ENCODE results near the gene CD38.
A peak's percentile ranks its signal among the peaks of the same experiment; 100 is the strongest.

The CD38 gene

DNA sequence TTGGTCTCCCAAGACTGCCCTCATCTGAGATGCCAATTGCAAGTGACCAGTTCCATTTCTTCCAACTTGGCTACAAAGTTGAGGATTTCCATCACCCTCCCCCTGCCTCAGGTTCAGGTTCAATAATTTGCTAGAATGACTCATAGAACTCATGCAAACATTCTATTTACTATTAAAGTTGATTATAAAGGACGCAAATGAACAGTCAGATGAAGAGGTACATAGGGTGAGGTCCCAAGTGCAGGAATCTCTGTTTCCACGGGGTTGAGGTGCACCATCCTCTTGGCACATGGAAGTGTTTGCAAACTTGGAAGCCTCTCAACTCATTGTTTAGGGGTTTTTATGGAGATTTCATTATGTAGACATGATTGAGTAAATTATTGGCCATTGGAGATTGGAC, 119.4 kb downstream of the CD38 start:
- Histone ChIP-seq H3K27ac (ENCODE audit: low read depth, low read length) (no peak overlapping the region), H3K9me3 (ENCODE audit: insufficient read depth, low read depth, low read length) (no peaks in the 10 kb centered on the region), H2AFZ (ENCODE audit: insufficient read depth, low read length, poor library complexity) (no peak overlapping the region), H4K8ac (ENCODE audit: low read depth, low read length) (no peak overlapping the region), H3K4me1 (ENCODE audit: control insufficient read depth in 1 of 2, insufficient read depth in 2 of 2, low read length in 2 of 2) (peaks cover 0 to 2% of the 10 kb centered on the region in 2 experiments), H3K23ac (ENCODE audit: low read length) (no peak overlapping the region), H3K9ac (ENCODE audit: low read length) (no peak overlapping the region), H3K14ac (ENCODE audit: low read length) (no peak overlapping the region), H3K79me2 (ENCODE audit: control insufficient read depth, insufficient read depth, low read length, poor library complexity) (no peaks in the 10 kb centered on the region), H2AK5ac (ENCODE audit: low read length) (no peak overlapping the region), H3K4ac (ENCODE audit: low read depth, low read length) (no peak overlapping the region), H3K36me3 (ENCODE audit: control insufficient read depth in 1 of 2, insufficient read depth in 2 of 2, low read length in 2 of 2) (no peaks in the 10 kb centered on the region), H2BK120ac (ENCODE audit: insufficient read depth, low read length, poor library complexity) (no peak overlapping the region), H4K12ac (ENCODE audit: low read depth, low read length) (no peak overlapping the region), H3K4me3 (ENCODE audit: low read depth, low read length) (no peak overlapping the region), H2BK12ac (ENCODE audit: low read length) (no peak overlapping the region), H3K4me2 (ENCODE audit: low read length) (no peak overlapping the region), H2BK5ac (ENCODE audit: low read depth, low read length, poor library complexity) (no peak overlapping the region), H3K27me3 (ENCODE audit: insufficient read depth, low read length) (no peaks in the 10 kb centered on the region), H4K91ac (ENCODE audit: low read depth, low read length) (no peak overlapping the region), H3K79me1 (ENCODE audit: low read length) (no peaks in the 10 kb centered on the region), H3K18ac (ENCODE audit: low read length) (no peak overlapping the region)
- DNase-seq: no peak
- WGBS (ENCODE audit: extremely low coverage, insufficient coverage, insufficient read length): no CpG with 5 or more reads among the region's 2 CpGs

DNA sequence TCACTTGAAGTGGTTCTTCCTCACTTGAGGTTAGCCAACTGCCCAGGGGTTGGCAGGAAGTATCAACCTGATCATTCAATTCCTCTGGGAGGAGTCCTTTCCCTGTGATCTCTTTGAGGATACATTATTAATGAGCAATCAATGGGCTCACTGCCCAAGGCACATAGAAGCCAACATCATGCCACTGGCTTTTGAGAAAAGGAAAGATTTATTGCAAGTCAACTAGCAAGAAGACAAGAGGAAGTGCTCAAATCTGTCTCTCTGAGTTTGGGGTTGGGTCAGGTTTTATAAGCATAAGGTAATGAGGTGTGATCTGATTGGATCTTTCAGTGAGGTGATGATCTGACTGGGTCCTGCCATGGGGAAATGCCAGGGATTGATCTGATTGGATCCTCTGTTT, 120.8 kb downstream of the CD38 start:
- H2AFZ ChIP-seq (ENCODE audit: insufficient read depth, low read length, poor library complexity): no peak overlapping the region
- DNase-seq: no peak
- H3K79me1 ChIP-seq (ENCODE audit: low read length): no peaks in the 10 kb centered on the region
- no peak overlapping the region for H2BK120ac ChIP-seq (ENCODE audit: insufficient read depth, low read length, poor library complexity)
- no peak overlapping the region for H2BK5ac ChIP-seq (ENCODE audit: low read depth, low read length, poor library complexity)
- no peaks in the 10 kb centered on the region for H3K9me3 ChIP-seq (ENCODE audit: insufficient read depth, low read depth, low read length)
- no peak overlapping the region for H3K14ac ChIP-seq (ENCODE audit: low read length)
- H4K8ac ChIP-seq (ENCODE audit: low read depth, low read length): no peak overlapping the region
- H2BK12ac ChIP-seq (ENCODE audit: low read length): no peak overlapping the region
- no peak overlapping the region for H3K4me2 ChIP-seq (ENCODE audit: low read length)
- H4K12ac ChIP-seq (ENCODE audit: low read depth, low read length): no peak overlapping the region
- H3K23ac ChIP-seq (ENCODE audit: low read length): no peak overlapping the region
- no peaks in the 10 kb centered on the region for H3K36me3 ChIP-seq (ENCODE audit: control insufficient read depth in 1 of 2, insufficient read depth in 2 of 2, low read length in 2 of 2)
- H3K4me3 ChIP-seq (ENCODE audit: low read depth, low read length): no peak overlapping the region
- H3K79me2 ChIP-seq (ENCODE audit: control insufficient read depth, insufficient read depth, low read length, poor library complexity): no peaks in the 10 kb centered on the region
- no peak overlapping the region for H3K4ac ChIP-seq (ENCODE audit: low read depth, low read length)
- H3K27me3 ChIP-seq (ENCODE audit: insufficient read depth, low read length): no peaks in the 10 kb centered on the region
- no peak overlapping the region for H3K18ac ChIP-seq (ENCODE audit: low read length)
- no peak overlapping the region for H3K9ac ChIP-seq (ENCODE audit: low read length)
- H4K91ac ChIP-seq (ENCODE audit: low read depth, low read length): no peak overlapping the region
- no peak overlapping the region for H3K27ac ChIP-seq (ENCODE audit: low read depth, low read length)
- H3K4me1 ChIP-seq (ENCODE audit: control insufficient read depth in 1 of 2, insufficient read depth in 2 of 2, low read length in 2 of 2): peaks cover 0 to 2% of the 10 kb centered on the region in 2 experiments
- H2AK5ac ChIP-seq (ENCODE audit: low read length): no peak overlapping the region

DNA sequence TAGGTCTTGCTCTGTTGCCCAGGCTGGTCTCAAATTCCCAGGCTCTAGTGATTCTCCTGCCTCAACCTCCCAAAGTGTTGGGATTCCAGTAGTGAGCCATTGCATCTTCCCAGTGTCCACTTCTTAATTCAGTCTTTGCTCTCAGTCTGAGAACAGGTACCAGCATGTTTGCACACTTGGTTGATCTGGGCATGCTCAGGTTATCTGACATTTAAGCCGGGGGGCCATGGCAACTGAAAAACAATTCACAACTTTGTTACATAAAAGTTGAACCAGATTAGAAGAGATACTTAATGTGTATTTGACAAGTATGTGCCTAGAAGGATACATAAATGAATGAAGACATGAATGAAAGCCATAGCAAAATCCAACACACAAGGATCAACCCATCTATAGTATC, 121.4 kb downstream of the CD38 start:
- no peaks in the 10 kb centered on the region for H3K27me3 ChIP-seq (ENCODE audit: insufficient read depth, low read length)
- no peaks in the 10 kb centered on the region for H3K79me2 ChIP-seq (ENCODE audit: control insufficient read depth, insufficient read depth, low read length, poor library complexity)
- H3K9ac ChIP-seq (ENCODE audit: low read length): no peak overlapping the region
- H4K8ac ChIP-seq (ENCODE audit: low read depth, low read length): no peak overlapping the region
- no peak overlapping the region for H3K18ac ChIP-seq (ENCODE audit: low read length)
- H2BK120ac ChIP-seq (ENCODE audit: insufficient read depth, low read length, poor library complexity): no peak overlapping the region
- no peak overlapping the region for H2AK5ac ChIP-seq (ENCODE audit: low read length)
- H3K14ac ChIP-seq (ENCODE audit: low read length): no peak overlapping the region
- H2BK12ac ChIP-seq (ENCODE audit: low read length): no peak overlapping the region
- peak; percentile 62 to 86 for DNase-seq
- no peaks in the 10 kb centered on the region for H3K36me3 ChIP-seq (ENCODE audit: control insufficient read depth in 1 of 2, insufficient read depth in 2 of 2, low read length in 2 of 2)
- no peak overlapping the region for H4K91ac ChIP-seq (ENCODE audit: low read depth, low read length)
- no peaks in the 10 kb centered on the region for H3K79me1 ChIP-seq (ENCODE audit: low read length)
- H4K12ac ChIP-seq (ENCODE audit: low read depth, low read length): no peak overlapping the region
- H3K9me3 ChIP-seq (ENCODE audit: insufficient read depth, low read depth, low read length): no peaks in the 10 kb centered on the region
- no peak overlapping the region for H3K4ac ChIP-seq (ENCODE audit: low read depth, low read length)
- H3K27ac ChIP-seq (ENCODE audit: low read depth, low read length): no peak overlapping the region
- WGBS (ENCODE audit: extremely low coverage, insufficient coverage, insufficient read length): no CpG with 5 or more reads among the region's 1 CpG
- no peak overlapping the region for H3K23ac ChIP-seq (ENCODE audit: low read length)
- H3K4me2 ChIP-seq (ENCODE audit: low read length): no peak overlapping the region
- H2BK5ac ChIP-seq (ENCODE audit: low read depth, low read length, poor library complexity): no peak overlapping the region
- H3K4me3 ChIP-seq (ENCODE audit: low read depth, low read length): no peak overlapping the region
- H3K4me1 ChIP-seq (ENCODE audit: control insufficient read depth in 1 of 2, insufficient read depth in 2 of 2, low read length in 2 of 2): no peaks in the 10 kb centered on the region
- no peak overlapping the region for H2AFZ ChIP-seq (ENCODE audit: insufficient read depth, low read length, poor library complexity)

DNA sequence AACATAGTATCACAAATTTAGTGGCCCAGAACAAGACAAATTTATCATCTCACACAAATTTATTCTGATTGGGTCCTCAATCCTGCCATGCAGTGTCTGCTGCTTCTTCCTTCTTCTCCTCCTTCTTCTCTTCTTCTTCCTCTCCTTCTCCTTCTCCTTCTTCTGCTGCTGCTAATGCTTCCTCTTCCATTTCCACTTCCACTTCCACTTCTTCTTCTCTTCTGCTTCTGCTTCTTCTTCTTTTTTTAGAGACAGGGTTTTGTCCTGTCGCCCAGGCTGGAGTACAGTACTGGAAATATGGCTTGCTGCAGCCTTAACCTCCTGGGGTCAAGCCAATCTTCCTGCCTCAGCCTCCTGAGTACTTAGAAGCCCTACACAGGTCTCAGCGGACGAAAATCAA, 122.9 kb downstream of the CD38 start:
- H3K79me1 ChIP-seq (ENCODE audit: low read length): no peaks in the 10 kb centered on the region
- H2BK5ac ChIP-seq (ENCODE audit: low read depth, low read length, poor library complexity): no peak overlapping the region
- no peak overlapping the region for H3K23ac ChIP-seq (ENCODE audit: low read length)
- no peak overlapping the region for H3K4me2 ChIP-seq (ENCODE audit: low read length)
- H2BK12ac ChIP-seq (ENCODE audit: low read length): no peak overlapping the region
- no peak overlapping the region for H2AK5ac ChIP-seq (ENCODE audit: low read length)
- no peak overlapping the region for H3K14ac ChIP-seq (ENCODE audit: low read length)
- no peak overlapping the region for H3K9ac ChIP-seq (ENCODE audit: low read length)
- H4K8ac ChIP-seq (ENCODE audit: low read depth, low read length): no peak overlapping the region
- H2BK120ac ChIP-seq (ENCODE audit: insufficient read depth, low read length, poor library complexity): no peak overlapping the region
- H4K12ac ChIP-seq (ENCODE audit: low read depth, low read length): no peak overlapping the region
- no peak overlapping the region for H2AFZ ChIP-seq (ENCODE audit: insufficient read depth, low read length, poor library complexity)
- no peak overlapping the region for H3K4ac ChIP-seq (ENCODE audit: low read depth, low read length)
- no peak overlapping the region for H3K27ac ChIP-seq (ENCODE audit: low read depth, low read length)
- no peaks in the 10 kb centered on the region for H3K27me3 ChIP-seq (ENCODE audit: insufficient read depth, low read length)
- H3K18ac ChIP-seq (ENCODE audit: low read length): no peak overlapping the region
- no CpG with 5 or more reads among the region's 3 CpGs for WGBS (ENCODE audit: extremely low coverage, insufficient coverage, insufficient read length)
- peaks cover under 1 to 3% of the 10 kb centered on the region in 2 experiments for H3K4me1 ChIP-seq (ENCODE audit: control insufficient read depth in 1 of 2, insufficient read depth in 2 of 2, low read length in 2 of 2)
- no peaks in the 10 kb centered on the region for H3K9me3 ChIP-seq (ENCODE audit: insufficient read depth, low read depth, low read length)
- no peaks in the 10 kb centered on the region for H3K36me3 ChIP-seq (ENCODE audit: control insufficient read depth in 1 of 2, insufficient read depth in 2 of 2, low read length in 2 of 2)
- DNase-seq: no peak
- H3K4me3 ChIP-seq (ENCODE audit: low read depth, low read length): no peak overlapping the region
- H3K79me2 ChIP-seq (ENCODE audit: control insufficient read depth, insufficient read depth, low read length, poor library complexity): no peaks in the 10 kb centered on the region
- H4K91ac ChIP-seq (ENCODE audit: low read depth, low read length): no peak overlapping the region

Data from trophoblast cell (in vitro differentiated cells and primary cell).